HG03520 (cell line): ENCODE results near the gene RAB11FIP3.

Source experiments
- ATAC-seq: cut with Tn5 transposase; IDR thresholded peaks from one replicate; pipeline ENCODE4 v1.9.1; 2021; ENCODE audit warnings: mild to moderate bottlenecking, moderate library complexity; ENCODE audit not compliant: unreplicated experiment

RAB11FIP3 gene

DNA sequence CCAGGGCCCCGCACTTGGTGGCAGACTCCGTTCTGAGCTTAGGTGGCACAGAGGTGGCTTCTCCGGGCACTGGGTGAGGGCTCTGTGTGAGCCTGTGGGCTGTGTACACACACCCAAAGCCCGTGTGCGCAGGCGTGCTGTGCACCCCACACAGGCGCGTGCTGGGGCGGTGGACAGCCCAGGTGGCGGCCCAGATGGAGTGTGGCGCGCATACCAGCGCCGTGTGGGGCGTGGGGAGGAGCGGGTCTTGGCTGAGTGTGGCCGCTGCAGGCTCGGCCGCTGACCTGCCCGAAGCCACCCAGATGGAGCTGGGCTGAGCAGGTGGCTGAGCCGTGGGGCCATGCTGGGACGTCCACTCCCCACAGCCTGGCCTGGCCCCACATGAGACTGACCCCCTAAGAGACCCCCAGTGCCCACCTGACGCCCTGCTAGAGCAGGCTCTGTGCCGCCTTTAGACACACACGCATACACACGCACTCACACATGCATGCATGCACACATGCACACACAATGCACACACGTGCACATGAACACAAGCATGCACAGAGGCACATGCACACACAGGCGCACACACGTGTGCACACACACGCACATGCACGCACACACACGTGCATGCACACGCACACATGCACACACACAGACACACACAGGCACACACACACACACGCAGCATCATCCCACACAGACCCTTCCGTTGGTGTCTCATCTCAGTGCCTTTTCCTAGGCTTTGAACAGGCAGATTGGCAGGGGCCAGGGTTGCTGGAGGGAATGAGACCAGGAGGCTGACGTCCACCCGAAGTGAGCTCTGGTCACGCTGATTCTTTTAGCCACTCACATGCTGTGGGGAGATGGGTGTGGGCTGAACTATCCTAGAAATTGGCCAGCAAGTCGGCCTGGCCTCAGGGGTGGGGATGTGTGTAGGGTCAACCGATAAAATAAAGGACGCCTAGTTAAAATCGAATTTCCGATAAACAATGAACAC is 136.8 kb downstream of the RAB11FIP3 start:
- ATAC-seq, result no peak

DNA sequence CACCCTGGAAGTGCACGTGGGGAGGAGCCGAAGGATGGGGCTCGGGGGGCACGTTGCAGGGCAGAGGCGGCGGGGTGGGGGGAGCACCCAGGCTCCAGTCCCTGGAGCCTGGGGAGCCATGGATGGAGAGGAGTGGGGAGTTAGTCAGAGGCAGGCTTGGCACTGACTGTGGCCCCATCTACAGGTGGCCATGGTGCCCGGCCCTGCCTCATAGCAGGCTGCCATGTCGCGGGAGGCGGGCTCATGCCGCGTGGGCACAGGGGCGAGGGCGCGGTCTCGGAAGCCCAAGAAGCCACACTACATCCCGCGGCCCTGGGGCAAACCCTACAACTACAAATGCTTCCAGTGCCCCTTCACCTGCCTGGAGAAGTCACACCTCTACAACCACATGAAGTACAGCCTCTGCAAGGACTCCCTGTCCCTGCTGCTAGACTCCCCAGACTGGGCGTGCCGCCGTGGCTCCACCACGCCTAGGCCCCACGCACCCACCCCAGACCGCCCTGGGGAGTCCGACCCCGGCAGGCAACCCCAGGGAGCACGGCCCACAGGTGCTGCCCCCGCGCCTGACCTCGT is 137.7 kb downstream of the RAB11FIP3 start:
- no peak for ATAC-seq

DNA sequence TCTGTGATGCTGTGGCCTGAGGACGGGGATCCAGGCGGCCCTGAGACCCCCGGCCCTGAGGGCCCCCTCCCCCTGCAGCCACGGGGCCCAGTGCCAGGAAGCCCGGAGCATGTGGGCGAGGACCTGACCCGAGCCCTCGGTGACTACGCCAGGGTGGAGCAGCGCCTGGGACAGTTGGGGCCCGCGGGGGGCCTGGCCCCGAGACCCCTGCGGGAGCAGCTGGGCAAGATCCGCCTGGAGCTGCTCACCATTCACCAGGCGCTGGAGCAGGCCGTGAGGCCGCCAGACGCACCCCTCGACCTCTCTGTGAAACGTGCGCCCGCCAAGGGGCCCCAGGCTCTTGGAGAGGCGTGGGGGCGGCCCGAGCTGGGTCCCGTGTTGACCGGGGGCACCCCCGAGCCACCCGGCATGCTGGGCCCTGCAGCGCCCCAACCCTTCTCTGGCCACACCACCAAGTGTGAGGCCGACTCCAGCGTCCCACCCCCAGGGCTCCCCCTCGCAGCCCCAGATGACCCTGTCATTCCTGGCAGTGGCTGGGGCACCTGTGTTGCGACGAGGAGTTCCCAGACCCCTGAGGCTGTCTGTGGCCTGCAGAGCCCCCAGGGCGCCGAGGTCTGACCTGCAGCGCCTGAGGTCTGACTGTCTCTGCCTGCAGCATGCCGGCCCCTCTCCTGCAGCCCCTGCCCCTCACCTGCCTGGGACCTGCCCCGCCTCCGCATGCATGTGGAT is 139.4 kb downstream of the RAB11FIP3 start:
- ATAC-seq, result no peak

DNA sequence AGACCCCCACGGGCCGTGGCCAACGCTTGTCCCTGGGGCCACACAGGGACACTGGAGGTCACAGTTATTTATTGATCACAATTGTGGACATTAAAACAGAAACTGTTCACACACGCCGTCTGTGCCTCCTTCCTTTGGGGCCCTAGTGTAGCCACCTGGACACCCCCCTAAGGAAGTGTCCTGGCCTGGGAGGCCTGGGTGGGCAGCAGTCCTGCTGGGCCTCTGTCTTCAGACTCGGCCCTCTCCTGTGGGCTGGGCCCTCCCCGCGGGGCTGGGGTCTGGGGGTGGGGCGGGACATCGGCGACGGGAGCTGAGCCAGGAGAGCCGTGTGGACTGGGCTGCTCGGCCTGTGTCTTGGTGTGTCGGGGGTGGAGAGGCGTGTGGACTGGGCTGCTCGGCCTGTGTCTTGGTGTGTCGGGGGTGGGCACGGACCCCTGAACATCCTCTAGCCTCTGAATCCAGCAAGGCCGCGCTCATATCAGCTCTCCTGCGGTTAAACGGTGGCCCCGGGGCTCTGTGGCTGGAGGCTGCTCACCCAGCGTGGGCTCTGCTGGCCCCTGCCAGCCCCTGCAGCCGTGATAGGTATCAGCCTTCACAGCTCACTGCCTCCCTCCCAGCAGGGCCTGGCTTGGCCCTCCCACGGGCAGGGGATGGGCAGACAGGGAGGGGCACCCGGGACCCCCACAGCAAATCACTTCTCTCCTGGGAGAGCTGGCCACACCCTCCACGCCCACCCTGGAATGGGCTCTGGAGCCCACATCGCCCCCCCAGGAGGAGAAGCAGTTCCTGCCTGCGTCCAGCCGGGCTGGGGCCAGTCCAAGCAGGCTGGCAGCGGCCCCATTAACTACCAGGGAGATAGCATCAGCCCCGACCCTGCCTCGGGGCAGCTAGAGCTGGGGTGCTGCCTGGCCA is 140.2 kb downstream of the RAB11FIP3 start:
- no peak for ATAC-seq

DNA sequence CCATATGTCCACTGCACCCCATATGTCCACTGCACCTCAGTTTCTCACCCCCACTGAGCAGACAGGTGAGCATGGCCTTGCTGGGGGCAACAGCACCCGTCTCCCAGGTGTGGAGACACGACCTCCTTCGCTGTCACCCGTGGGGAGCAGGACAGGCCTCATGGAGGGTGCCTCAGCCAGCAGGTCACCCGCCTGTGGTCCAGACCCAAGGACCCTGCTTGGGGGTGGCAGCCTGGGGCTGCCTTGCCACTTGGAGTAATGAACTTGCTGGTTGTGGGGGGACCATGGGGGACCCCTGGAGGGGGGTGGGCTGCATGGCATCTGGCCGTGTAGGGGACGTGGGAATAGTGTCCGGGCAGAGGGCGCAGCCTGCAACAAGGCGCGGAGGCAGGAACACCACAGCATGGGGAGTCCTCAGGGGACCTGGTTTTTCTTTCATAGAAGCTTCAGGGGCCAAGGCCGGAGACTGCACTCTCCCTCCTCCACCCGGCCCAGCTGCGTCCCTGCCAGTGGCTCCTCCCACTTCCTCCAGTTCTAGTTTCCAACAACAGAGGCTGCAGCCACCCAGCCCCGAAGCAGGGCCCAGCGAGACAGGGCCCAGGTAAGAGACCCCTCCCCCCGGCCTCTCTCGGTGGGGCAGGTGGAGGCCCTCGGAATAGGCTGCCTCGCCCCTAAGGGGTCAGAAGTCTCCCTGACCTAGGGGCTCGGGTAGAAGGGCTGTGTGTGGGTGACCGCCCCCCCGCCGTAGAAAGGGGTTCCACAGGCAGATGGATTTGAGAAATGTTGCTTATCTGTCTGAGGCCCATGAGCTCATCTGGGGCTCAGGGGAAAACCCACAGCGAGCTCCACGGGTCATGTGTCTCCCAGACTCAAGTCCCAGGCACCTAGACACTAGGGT is 141.3 kb downstream of the RAB11FIP3 start, which contains the start of gene NHLRC4:
Gene NHLRC4, plus strand, starts transcription at position 531 of the 898 bp plus-strand sequence. CDS start 1,043 bp downstream, outside the sequence.
- no peak for ATAC-seq

DNA sequence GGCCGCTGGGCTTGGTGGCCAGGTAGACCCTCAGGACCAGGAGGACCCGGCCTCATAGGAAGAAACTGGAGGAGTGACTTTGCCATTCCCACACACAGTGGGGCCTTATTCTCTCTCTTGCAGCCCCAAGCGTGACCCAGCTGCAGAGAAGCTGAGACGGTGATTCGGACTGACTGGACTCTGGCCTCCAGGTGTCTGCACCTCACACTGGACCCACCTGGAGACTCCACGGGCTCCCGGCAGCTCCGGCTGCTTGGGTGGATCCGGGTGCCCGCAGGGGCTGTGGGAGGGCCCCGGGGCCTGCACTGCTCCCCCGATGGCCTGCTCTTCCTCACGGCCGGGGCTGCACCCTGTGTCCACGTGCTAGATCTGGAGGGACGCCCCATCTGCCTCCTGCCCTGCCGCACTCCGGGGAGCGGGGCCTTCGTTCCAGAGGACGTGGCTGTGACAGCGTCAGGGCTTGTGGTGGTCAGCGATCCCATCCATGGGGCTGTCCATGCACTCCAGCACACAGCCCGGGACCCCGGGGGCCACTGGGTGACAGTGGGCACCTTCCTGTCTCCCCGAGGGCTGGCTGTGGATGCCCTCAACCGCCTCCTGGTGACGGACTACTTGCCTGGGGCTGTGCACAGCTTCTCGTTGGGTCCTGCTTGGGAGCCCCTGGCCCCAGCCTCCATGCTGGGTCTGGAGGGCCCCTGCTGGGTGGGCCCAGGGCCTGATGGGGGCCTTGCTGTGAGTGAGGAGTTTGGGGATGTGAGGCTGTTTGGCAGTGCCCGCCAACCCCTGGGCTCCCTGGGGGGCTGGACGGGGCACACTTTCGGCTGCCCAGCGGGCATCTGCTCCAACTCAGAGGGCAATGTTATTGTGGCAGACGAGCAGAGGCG is 142.2 kb downstream of the RAB11FIP3 start:
- no peak for ATAC-seq

DNA sequence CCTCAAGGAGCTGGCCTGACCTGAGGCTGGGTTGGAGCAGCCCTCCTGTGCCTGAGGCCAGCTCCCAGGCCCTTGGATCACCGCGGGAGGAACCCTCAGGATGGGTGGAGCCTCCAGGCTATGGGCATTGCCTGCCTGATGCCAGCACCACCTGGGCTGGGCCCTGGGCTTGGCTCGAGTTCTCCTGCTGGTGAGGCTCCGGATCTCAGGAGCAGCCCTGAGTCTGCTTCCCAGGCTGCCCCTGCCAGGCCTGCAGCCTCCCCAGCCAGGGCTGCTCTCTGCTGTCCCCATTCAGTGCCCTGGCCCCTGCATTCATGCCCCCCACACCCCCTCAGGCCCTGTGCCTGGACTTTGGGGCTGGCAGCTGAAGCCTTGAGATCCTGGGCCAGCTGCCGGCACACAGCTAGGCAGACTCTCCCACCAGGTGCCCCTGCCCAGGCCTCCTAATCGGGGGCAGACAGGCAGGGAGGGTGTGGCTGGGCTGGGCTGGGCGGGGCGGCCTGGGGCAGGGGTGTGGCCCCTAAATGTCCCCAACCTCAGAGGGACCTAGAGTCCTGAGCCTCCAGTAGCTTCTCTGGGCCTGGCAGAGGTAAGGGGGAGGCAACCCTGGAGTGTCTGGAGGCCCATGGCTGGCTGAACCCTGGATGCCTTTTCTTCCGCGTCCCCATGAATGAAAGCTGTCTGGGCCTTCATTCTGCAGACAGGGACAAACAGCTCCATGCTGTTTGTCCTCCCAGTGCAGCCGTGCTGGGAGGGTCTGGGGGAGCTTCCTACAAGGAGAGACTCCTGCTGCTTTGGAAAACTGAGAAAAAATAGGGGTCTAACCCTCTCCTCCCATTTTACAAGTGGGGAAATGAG is 143.2 kb downstream of the RAB11FIP3 start:
- no peak for ATAC-seq

DNA sequence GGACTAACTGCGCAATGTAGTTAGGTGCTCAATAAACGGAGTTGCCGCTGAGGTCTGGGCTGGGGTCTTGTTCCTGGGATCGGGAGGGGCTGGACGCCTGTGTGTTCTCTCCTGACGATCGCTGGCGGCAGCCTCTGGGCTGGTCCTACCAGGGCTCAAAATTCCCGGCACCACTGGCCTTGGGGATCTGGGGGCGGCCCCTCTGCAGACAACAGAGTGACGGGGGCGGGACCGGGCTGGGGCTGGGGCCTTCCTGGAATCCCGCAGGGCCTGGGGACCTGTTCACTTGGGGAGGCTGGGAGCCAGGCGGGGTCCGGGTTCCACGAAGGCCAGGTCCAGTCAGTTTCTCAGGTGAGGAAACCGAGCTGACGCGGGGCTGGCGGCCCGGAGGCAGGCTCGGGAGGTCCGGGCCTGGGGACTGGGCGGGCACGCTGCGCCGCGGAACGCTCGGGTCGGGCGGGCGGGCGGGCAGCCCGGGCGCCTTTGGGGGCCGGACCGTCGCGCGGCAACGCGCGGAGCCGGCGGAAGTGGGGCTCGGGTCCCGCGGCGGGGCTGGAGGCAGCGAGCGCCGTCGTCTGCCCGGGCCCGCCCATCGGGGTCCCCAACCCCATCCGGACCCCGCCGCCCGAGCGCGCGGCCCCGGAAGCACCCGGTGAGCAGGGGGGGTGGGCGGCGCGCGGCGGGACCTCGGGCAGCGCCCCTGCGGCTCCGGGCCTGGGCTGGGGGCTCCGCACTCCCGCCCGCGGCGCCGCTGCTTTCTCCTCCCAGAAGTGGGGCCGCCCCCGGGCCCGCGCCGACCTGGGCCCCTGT is 144.2 kb downstream of the RAB11FIP3 start, which contains the start of gene PIGQ:
Gene PIGQ, plus strand, starts transcription at position 524 of the 810 bp plus-strand sequence. CDS start 4,107 bp downstream, outside the sequence.
- ATAC-seq, result no peak
